Activated CD4-positive, CD25-positive, alpha-beta regulatory T cell (primary cell): ENCODE data around the gene LHX5.

Source experiments
- DNase-seq, 4 experiments: peaks; one replicate each; lab custom pipeline; 2025; lab: John Stamatoyannopoulos, UW

The LHX5 gene

GRCh38 chr12:113464852-113465719 lies 6.6 kb downstream of the LHX5 start:
- no peak for DNase-seq

GRCh38 chr12:113464452-113464775 lies 7.3 kb downstream of the LHX5 start:
- no peak for DNase-seq

- no peak for DNase-seq
Measured at GRCh38 chr12:113463746-113464451, 7.8 kb downstream of the LHX5 start.

GRCh38 chr12:113462998-113463745 lies 8.5 kb downstream of the LHX5 start:
- DNase-seq, result no peak

- DNase-seq, result peak; percentile 29 to 54 (median 40)
Measured at GRCh38 chr12:113462117-113462774, 9.4 kb downstream of the LHX5 start.

GRCh38 chr12:113461666-113462065 lies 10.0 kb downstream of the LHX5 start:
- DNase-seq, result no peak

- DNase-seq, result no peak
Measured at GRCh38 chr12:113459981-113460380, 11.7 kb downstream of the LHX5 start.

- no peak for DNase-seq
Measured at GRCh38 chr12:113457710-113458109, 14.0 kb downstream of the LHX5 start.

- no peak for DNase-seq
Measured at GRCh38 chr12:113457185-113457584, 14.5 kb downstream of the LHX5 start.

- DNase-seq, result no peak
Measured at GRCh38 chr12:113456761-113457160, 14.9 kb downstream of the LHX5 start.

GRCh38 chr12:113456199-113456598 lies 15.5 kb downstream of the LHX5 start:
- DNase-seq, result no peak

GRCh38 chr12:113453330-113453729 lies 18.3 kb downstream of the LHX5 start:
- DNase-seq, result no peak

GRCh38 chr12:113452458-113452857 lies 19.2 kb downstream of the LHX5 start:
- no peak for DNase-seq

- no peak for DNase-seq
Measured at GRCh38 chr12:113449839-113450238, 21.8 kb downstream of the LHX5 start.

- DNase-seq, result no peak
Measured at GRCh38 chr12:113449299-113449698, 22.4 kb downstream of the LHX5 start.

GRCh38 chr12:113448873-113449272 lies 22.8 kb downstream of the LHX5 start:
- no peak for DNase-seq

- DNase-seq, result no peak
Measured at GRCh38 chr12:113445544-113446171, 26.0 kb downstream of the LHX5 start.

GRCh38 chr12:113443030-113443539 lies 28.6 kb downstream of the LHX5 start:
- DNase-seq, result no peak

- no peak for DNase-seq
Measured at GRCh38 chr12:113440947-113441782, 30.5 kb downstream of the LHX5 start.

GRCh38 chr12:113440336-113440735 lies 31.3 kb downstream of the LHX5 start:
- DNase-seq, result no peak

GRCh38 chr12:113439606-113440030 lies 32.1 kb downstream of the LHX5 start:
- DNase-seq, result no peak
